HCT116 (cell line): ENCODE results near the gene ABTB2. TPM values are rescaled to one million over a fixed set of nuclear protein-coding genes. Genes with fewer than 3 reads are reported as not detected.

Source experiments
- ATAC-seq: fragments of 200-7000 bp; cut with Tn5 transposase; 2 replicates; pipeline ENCODE4 v1.9.1; 2020; ENCODE audit warnings: mild to moderate bottlenecking, moderate library complexity
- BruUV-seq: library from RNA; stranded (reverse); fragments of 400-500 nt; replicated peaks from 2 replicates; lab custom pipeline; 2021; lab: Mats Ljungman, UMichigan
- CTCF ChIA-PET: fragments of 300-600 bp; sonication (Branson Sonifier 250); formaldehyde crosslinking; loops from one replicate; lab custom pipeline; 2021; ENCODE audit warnings: antibody characterized with exemption; lab: Charles Lee
- POLR2A ChIA-PET: fragments of 300-600, 350-600 bp; sonication (Branson Sonifier 250); formaldehyde crosslinking; loops from one replicate; lab custom pipeline; 2021; ENCODE audit warnings: antibody characterized with exemption; lab: Charles Lee
- RAD21 ChIA-PET, 2 experiments: fragments of 300-600 bp; sonication (Branson Sonifier 250); formaldehyde crosslinking; loops; one replicate each; lab custom pipeline; 2023; ENCODE audit warnings: low total read pairs in 2 of 2; ENCODE audit not compliant: uncharacterized antibody in 2 of 2, unreplicated experiment in 2 of 2, low non-redundant PET in 1 of 2; lab: Charles Lee
- DNase-seq: peaks from one replicate; pipeline ENCODE4 v3.0.0-alpha.2; 2010; ENCODE audit warnings: low read depth, low spot score
- H2AFZ ChIP-seq: fragments of 200-600 bp; shearing (Covaris generic), sonication (generic); 2 replicates; pipeline ENCODE4 v1.6.1; 2017; ENCODE audit warnings: low read depth, mixed run types, mixed read lengths, antibody characterized with exemption, low read length; ENCODE audit not compliant: poor library complexity, severe bottlenecking
- H3K27ac ChIP-seq: 2 replicates; pipeline ENCODE4 v1.5.1; 2012; ENCODE audit warnings: low read depth, low read length
- H3K27me3 ChIP-seq: fragments of 200-600 bp; sonication (generic); 2 replicates; pipeline ENCODE4 v1.6.1; 2016; ENCODE audit warnings: mixed run types, low read length, mixed read lengths; ENCODE audit not compliant: insufficient read depth
- H3K36me3 ChIP-seq, 2 experiments: fragments of 200-500 bp in 1 of 2; fragments of 200-600 bp in 1 of 2; sonication (Bioruptor generic) in 1 of 2; sonication (generic) in 1 of 2; 2 replicates each; pipeline versions ENCODE4 v1.5.1 to v1.6.1; 2014 to 2016; ENCODE audit warnings: low read length in 2 of 2, inconsistent platforms in 1 of 2, mixed read lengths in 1 of 2, mixed run types in 1 of 2; ENCODE audit not compliant: insufficient read depth in 2 of 2, control insufficient read depth in 1 of 2
- H3K4me1 ChIP-seq, 2 experiments: fragments of 200-600 bp in 1 of 2; sonication (generic) in 1 of 2; 2 replicates each; pipeline versions ENCODE4 v1.5.1 to v1.6.1; 2012 to 2017; ENCODE audit warnings: low read length in 2 of 2, inconsistent platforms in 1 of 2, mild to moderate bottlenecking in 1 of 2, mixed read lengths in 1 of 2, mixed run types in 1 of 2, moderate library complexity in 1 of 2; ENCODE audit not compliant: insufficient read depth in 2 of 2, control insufficient read depth in 1 of 2
- H3K4me2 ChIP-seq: fragments of 200-600 bp; sonication (generic); 2 replicates; pipeline ENCODE4 v1.6.1; 2017; ENCODE audit warnings: mixed run types, low read length, mixed read lengths
- H3K4me3 ChIP-seq, 2 experiments: fragments of 200-600 bp in 1 of 2; sonication (generic) in 1 of 2; replicated peaks in 1 of 2; 2 replicates each; pipeline ENCODE4 v1.5.1; 2011 to 2016; ENCODE audit warnings: low read length in 2 of 2, control low read depth in 1 of 2, low read depth in 1 of 2, mild to moderate bottlenecking in 1 of 2, mixed read lengths in 1 of 2, mixed run types in 1 of 2
- H3K79me2 ChIP-seq: fragments of 200-600 bp; sonication (generic); 2 replicates; pipeline ENCODE4 v1.6.1; 2017; ENCODE audit warnings: mild to moderate bottlenecking, mixed run types, low read length, moderate library complexity, mixed read lengths; ENCODE audit not compliant: insufficient read depth
- H3K9ac ChIP-seq: fragments of 200-600 bp; sonication (generic); 2 replicates; pipeline ENCODE4 v1.6.1; 2016; ENCODE audit warnings: low read length, mixed read lengths
- H3K9me2 ChIP-seq: fragments of 200-600 bp; sonication (generic), shearing (Covaris generic); 2 replicates; pipeline ENCODE4 v1.6.1; 2017; ENCODE audit warnings: mixed run types, mild to moderate bottlenecking, moderate library complexity; ENCODE audit not compliant: insufficient read depth
- H3K9me3 ChIP-seq, 2 experiments: fragments of 200-500 bp in 1 of 2; fragments of 200-600 bp in 1 of 2; sonication (Bioruptor generic) in 1 of 2; sonication (generic) in 1 of 2; 2 replicates each; pipeline ENCODE4 v1.6.1; 2014 to 2017; ENCODE audit warnings: low read length in 2 of 2, mixed read lengths in 2 of 2, inconsistent platforms in 1 of 2, low read depth in 1 of 2, mild to moderate bottlenecking in 1 of 2, mixed run types in 1 of 2, moderate library complexity in 1 of 2; ENCODE audit not compliant: control insufficient read depth in 1 of 2, insufficient read depth in 1 of 2
- H4K20me1 ChIP-seq: fragments of 200-600 bp; sonication (generic), shearing (Covaris generic); 2 replicates; pipeline ENCODE4 v1.6.1; 2017; ENCODE audit warnings: mixed run types, mild to moderate bottlenecking, moderate library complexity; ENCODE audit not compliant: insufficient read depth
- ELF1 ChIP-seq: IDR thresholded peaks from 2 replicates; pipeline ENCODE4 v1.6.1; 2012; ENCODE audit warnings: low read depth, borderline replicate concordance
- EZH2 ChIP-seq: fragments of 200-600 bp; sonication (generic); IDR thresholded peaks from 2 replicates; pipeline ENCODE4 v1.6.1; 2017; ENCODE audit warnings: antibody characterized with exemption, mixed run types
- FOSL1 ChIP-seq: IDR thresholded peaks from 2 replicates; pipeline ENCODE4 v1.6.1; 2012; ENCODE audit warnings: low read depth
- JUND ChIP-seq: IDR thresholded peaks from 2 replicates; pipeline ENCODE4 v1.6.1; 2012
- RAD21 ChIP-seq: IDR thresholded peaks from 2 replicates; pipeline ENCODE4 v1.6.1; 2012; ENCODE audit warnings: low read depth, mild to moderate bottlenecking
- SIN3A ChIP-seq: IDR thresholded peaks from 2 replicates; pipeline ENCODE4 v1.6.1; 2012; ENCODE audit warnings: low read depth
- SRF ChIP-seq: IDR thresholded peaks from 2 replicates; pipeline ENCODE4 v1.6.1; 2012; ENCODE audit warnings: low read depth
- YY1 ChIP-seq: IDR thresholded peaks from 2 replicates; pipeline ENCODE4 v1.6.1; 2011; ENCODE audit warnings: low read length, low read depth, moderate library complexity, mild to moderate bottlenecking; ENCODE audit not compliant: insufficient replicate concordance; ENCODE audit errors: extremely low read depth
- intact Hi-C: fragments of 100-400 bp; cut with micrococcal nuclease; formaldehyde crosslinking; loops from 2 replicates; pipeline ENCODE4 v1.10.0; 2022
- total RNA-seq: library from RNA; stranded (reverse); gene quantifications from one replicate; pipeline ENCODE4 v1.2.1, GENCODE V29; 2021; ENCODE audit not compliant: unreplicated experiment
- TF ChIP-seq, protein P1 (sequence below): IDR thresholded peaks from 2 replicates; pipeline ENCODE4 v1.6.1; 2012
- TF ChIP-seq, protein P2 (sequence below), 3 experiments: fragments of 200-600 bp in 1 of 3; sonication (generic) in 1 of 3; IDR thresholded peaks in 2 of 3; conservative IDR thresholded peaks in 1 of 3; 2 replicates each; pipeline ENCODE4 v1.5.1; 2012 to 2017; ENCODE audit warnings: low read depth in 2 of 3, low read length in 2 of 3, antibody characterized with exemption in 1 of 3, borderline replicate concordance in 1 of 3, control low read depth in 1 of 3, mild to moderate bottlenecking in 1 of 3, mixed read lengths in 1 of 3, mixed run types in 1 of 3, moderate library complexity in 1 of 3; ENCODE audit not compliant: insufficient read depth in 1 of 3
- TF ChIP-seq, protein P3 (sequence below): IDR thresholded peaks from 2 replicates; pipeline ENCODE4 v1.6.1; 2011; ENCODE audit warnings: mild to moderate bottlenecking, low read length, moderate library complexity; ENCODE audit not compliant: insufficient replicate concordance; ENCODE audit errors: extremely low read depth
- TF ChIP-seq, protein P4 (sequence below): IDR thresholded peaks from 2 replicates; pipeline ENCODE4 v1.6.1; 2012; ENCODE audit warnings: low read depth

ABTB2 gene
- total RNA-seq, 1 experiment from 2014 or later = 6.8 TPM

DNA sequence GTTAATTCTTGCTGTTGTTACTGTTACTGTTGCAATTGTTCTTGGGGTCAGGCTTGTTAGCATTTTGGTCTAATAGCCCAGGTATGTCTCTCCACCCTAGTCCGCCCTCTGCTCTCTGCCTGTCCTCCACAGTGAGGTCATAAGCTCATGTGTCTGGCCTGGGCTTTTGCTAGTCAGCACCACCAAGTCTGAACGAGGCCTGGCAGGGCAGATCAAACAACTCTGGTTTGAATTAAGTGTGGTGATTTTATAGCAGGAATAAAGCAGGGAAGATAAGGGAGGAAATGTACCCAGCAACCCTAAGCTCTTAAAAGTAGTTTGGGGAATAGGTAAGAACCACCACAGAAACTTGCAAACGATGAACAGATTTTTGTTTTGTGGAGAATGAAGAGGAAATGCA is 98.7 kb downstream of the ABTB2 start:
- H3K4me2 ChIP-seq = no peak overlapping the region
- POLR2A ChIA-PET = no interaction called here
- ATAC-seq (no peak), DNase-seq (no peak)
- no peaks in the 10 kb centered on the region for H3K36me3 ChIP-seq
- no peak overlapping the region for H2AFZ ChIP-seq
- H3K79me2 ChIP-seq = no peaks in the 10 kb centered on the region
- no peak overlapping the region for H3K9ac ChIP-seq
- H4K20me1 ChIP-seq = no peaks in the 10 kb centered on the region
- H3K27me3 ChIP-seq = no peaks in the 10 kb centered on the region
- RAD21 ChIA-PET = no interaction called here
- no TSS peak for BruUV-seq
- no peaks in the 10 kb centered on the region for H3K9me2 ChIP-seq
- H3K4me1 ChIP-seq = peaks cover 26% of the 10 kb centered on the region in 2 experiments
- intact Hi-C loops = no loop called here
- no peak overlapping the region for H3K27ac ChIP-seq
- CTCF ChIA-PET = no interaction called here
- H3K4me3 ChIP-seq = no peak overlapping the region
- H3K9me3 ChIP-seq = no peaks in the 10 kb centered on the region
- TF ChIP-seq SRF = no peak
- no peak for TF ChIP-seq ELF1
- no peak for TF ChIP-seq SIN3A
- TF ChIP-seq YY1 = no peak
- TF ChIP-seq, protein P1, sequence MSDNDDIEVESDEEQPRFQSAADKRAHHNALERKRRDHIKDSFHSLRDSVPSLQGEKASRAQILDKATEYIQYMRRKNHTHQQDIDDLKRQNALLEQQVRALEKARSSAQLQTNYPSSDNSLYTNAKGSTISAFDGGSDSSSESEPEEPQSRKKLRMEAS = no peak
- no peak for TF ChIP-seq EZH2
- TF ChIP-seq, protein P2, sequence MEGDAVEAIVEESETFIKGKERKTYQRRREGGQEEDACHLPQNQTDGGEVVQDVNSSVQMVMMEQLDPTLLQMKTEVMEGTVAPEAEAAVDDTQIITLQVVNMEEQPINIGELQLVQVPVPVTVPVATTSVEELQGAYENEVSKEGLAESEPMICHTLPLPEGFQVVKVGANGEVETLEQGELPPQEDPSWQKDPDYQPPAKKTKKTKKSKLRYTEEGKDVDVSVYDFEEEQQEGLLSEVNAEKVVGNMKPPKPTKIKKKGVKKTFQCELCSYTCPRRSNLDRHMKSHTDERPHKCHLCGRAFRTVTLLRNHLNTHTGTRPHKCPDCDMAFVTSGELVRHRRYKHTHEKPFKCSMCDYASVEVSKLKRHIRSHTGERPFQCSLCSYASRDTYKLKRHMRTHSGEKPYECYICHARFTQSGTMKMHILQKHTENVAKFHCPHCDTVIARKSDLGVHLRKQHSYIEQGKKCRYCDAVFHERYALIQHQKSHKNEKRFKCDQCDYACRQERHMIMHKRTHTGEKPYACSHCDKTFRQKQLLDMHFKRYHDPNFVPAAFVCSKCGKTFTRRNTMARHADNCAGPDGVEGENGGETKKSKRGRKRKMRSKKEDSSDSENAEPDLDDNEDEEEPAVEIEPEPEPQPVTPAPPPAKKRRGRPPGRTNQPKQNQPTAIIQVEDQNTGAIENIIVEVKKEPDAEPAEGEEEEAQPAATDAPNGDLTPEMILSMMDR (IDR thresholded peaks at IDR 0.05 in 2 of 3, conservative IDR thresholded peaks at IDR 0.05 in 1 of 3; ENCODE audit: borderline replicate concordance in 1 of 3, insufficient read depth in 1 of 3, low read depth in 2 of 3, low read length in 2 of 3) = no peak
- TF ChIP-seq, protein P3, sequence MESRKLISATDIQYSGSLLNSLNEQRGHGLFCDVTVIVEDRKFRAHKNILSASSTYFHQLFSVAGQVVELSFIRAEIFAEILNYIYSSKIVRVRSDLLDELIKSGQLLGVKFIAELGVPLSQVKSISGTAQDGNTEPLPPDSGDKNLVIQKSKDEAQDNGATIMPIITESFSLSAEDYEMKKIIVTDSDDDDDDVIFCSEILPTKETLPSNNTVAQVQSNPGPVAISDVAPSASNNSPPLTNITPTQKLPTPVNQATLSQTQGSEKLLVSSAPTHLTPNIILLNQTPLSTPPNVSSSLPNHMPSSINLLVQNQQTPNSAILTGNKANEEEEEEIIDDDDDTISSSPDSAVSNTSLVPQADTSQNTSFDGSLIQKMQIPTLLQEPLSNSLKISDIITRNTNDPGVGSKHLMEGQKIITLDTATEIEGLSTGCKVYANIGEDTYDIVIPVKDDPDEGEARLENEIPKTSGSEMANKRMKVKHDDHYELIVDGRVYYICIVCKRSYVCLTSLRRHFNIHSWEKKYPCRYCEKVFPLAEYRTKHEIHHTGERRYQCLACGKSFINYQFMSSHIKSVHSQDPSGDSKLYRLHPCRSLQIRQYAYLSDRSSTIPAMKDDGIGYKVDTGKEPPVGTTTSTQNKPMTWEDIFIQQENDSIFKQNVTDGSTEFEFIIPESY = no peak
- TF ChIP-seq RAD21 = no peak
- TF ChIP-seq FOSL1 = no peak
- TF ChIP-seq, protein P4, sequence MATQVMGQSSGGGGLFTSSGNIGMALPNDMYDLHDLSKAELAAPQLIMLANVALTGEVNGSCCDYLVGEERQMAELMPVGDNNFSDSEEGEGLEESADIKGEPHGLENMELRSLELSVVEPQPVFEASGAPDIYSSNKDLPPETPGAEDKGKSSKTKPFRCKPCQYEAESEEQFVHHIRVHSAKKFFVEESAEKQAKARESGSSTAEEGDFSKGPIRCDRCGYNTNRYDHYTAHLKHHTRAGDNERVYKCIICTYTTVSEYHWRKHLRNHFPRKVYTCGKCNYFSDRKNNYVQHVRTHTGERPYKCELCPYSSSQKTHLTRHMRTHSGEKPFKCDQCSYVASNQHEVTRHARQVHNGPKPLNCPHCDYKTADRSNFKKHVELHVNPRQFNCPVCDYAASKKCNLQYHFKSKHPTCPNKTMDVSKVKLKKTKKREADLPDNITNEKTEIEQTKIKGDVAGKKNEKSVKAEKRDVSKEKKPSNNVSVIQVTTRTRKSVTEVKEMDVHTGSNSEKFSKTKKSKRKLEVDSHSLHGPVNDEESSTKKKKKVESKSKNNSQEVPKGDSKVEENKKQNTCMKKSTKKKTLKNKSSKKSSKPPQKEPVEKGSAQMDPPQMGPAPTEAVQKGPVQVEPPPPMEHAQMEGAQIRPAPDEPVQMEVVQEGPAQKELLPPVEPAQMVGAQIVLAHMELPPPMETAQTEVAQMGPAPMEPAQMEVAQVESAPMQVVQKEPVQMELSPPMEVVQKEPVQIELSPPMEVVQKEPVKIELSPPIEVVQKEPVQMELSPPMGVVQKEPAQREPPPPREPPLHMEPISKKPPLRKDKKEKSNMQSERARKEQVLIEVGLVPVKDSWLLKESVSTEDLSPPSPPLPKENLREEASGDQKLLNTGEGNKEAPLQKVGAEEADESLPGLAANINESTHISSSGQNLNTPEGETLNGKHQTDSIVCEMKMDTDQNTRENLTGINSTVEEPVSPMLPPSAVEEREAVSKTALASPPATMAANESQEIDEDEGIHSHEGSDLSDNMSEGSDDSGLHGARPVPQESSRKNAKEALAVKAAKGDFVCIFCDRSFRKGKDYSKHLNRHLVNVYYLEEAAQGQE = no peak
- no peak for TF ChIP-seq JUND
